ENCODE data around the gene SYT10.

DNA sequence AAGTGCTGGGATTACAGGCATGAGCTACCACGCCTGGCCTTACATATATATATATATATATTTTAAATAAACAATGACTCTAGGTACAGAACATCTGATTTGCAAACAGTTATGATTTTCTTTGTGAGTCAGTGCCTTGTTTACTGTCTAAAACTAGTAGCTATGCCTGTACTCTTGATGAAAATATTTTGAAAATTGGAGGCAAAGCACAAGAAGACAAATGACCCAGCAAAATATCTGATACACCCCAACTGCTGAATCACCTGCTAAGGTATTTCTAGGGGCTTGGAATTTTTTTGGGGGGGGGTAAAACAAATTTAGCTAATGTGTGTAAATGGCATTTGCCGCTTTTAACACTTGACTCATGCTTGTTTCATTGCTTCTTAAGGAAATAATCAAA is 69.3 kb downstream of the SYT10 start:
- TF ChIP-seq, protein P1, sequence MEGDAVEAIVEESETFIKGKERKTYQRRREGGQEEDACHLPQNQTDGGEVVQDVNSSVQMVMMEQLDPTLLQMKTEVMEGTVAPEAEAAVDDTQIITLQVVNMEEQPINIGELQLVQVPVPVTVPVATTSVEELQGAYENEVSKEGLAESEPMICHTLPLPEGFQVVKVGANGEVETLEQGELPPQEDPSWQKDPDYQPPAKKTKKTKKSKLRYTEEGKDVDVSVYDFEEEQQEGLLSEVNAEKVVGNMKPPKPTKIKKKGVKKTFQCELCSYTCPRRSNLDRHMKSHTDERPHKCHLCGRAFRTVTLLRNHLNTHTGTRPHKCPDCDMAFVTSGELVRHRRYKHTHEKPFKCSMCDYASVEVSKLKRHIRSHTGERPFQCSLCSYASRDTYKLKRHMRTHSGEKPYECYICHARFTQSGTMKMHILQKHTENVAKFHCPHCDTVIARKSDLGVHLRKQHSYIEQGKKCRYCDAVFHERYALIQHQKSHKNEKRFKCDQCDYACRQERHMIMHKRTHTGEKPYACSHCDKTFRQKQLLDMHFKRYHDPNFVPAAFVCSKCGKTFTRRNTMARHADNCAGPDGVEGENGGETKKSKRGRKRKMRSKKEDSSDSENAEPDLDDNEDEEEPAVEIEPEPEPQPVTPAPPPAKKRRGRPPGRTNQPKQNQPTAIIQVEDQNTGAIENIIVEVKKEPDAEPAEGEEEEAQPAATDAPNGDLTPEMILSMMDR (IDR thresholded peaks at IDR 0.05), result no peak
- no peak for TF ChIP-seq POLR2A (IDR thresholded peaks at IDR 0.05)
